Esophagus squamous epithelium (tissue), 5 donors: ENCODE measurements around the gene C10orf53. TPM values are rescaled to one million over a fixed set of nuclear protein-coding genes. Genes with fewer than 3 reads are reported as not detected.

Experiments used
- DNase-seq: peaks from one replicate; lab custom pipeline; 2025; lab: John Stamatoyannopoulos, UW
- H3K27ac ChIP-seq, 4 donors: fragments of 200-600 bp; sonication (generic); one replicate each; pipeline ENCODE4 v1.5.1; 2016 to 2019; ENCODE audit warnings: mild to moderate bottlenecking in 1 of 4
- H3K27me3 ChIP-seq, 4 donors: fragments of 200-600 bp; sonication (generic); 1 replicate in 3 of 4; 2 replicates in 1 of 4; pipeline versions ENCODE4 v1.5.1 to v1.6.0; 2017 to 2021; ENCODE audit warnings: antibody characterized with exemption in 1 of 4
- H3K36me3 ChIP-seq, 3 donors: fragments of 200-600 bp; sonication (generic); one replicate each; pipeline ENCODE4 v1.5.1; 2016 to 2019
- H3K4me1 ChIP-seq, 3 donors: fragments of 200-600 bp; sonication (generic); one replicate each; pipeline ENCODE4 v1.5.1; 2017 to 2019
- H3K4me3 ChIP-seq, 4 donors: fragments of 200-600 bp; sonication (generic); 1 replicate in 3 of 4; 2 replicates in 1 of 4; pipeline ENCODE4 v1.5.1; 2016 to 2019; ENCODE audit warnings: mild to moderate bottlenecking in 2 of 4, moderate library complexity in 1 of 4
- H3K9me3 ChIP-seq, 3 donors: fragments of 200-600 bp; sonication (generic); one replicate each; pipeline ENCODE4 v1.5.1; 2016 to 2019
- CTCF ChIP-seq, 6 experiments: fragments of 450-650 bp in 4 of 6; fragments of 200-600 bp in 2 of 6; sonication (generic) in 2 of 6; IDR thresholded peaks; one replicate each; pipeline ENCODE4 v1.5.1; 2016 to 2019; ENCODE audit warnings: antibody characterized with exemption in 6 of 6, mild to moderate bottlenecking in 4 of 6, moderate library complexity in 4 of 6
- POLR2A ChIP-seq, 4 donors: fragments of 450-650 bp; IDR thresholded peaks; one replicate each; pipeline ENCODE4 v1.6.1; 2017; ENCODE audit warnings: antibody characterized with exemption in 4 of 4, mild to moderate bottlenecking in 4 of 4, moderate library complexity in 3 of 4
- WGBS, 2 donors: methylation state at CpG; one replicate each; pipeline ENCODE4 v1.1.5; 2018; 5-methylcytosine and 5-hydroxymethylcytosine counted together
- intact Hi-C: fragments of 100-400 bp; cut with DNase I; formaldehyde crosslinking; loops from one replicate; pipeline ENCODE4 v1.15.0; 2022
- total RNA-seq, 4 donors: library from RNA; depleted of rRNA; stranded (reverse); fragments of >200 nt; gene quantifications; one replicate each; pipeline ENCODE4 v1.1.0, GENCODE V29; 2016
- donor health status: DM: yes; HTN: yes; CAD: no.

Gene C10orf53
- total RNA-seq, 4 donors from 2014 or later = not detected

GRCh38 chr10:49656845-49657493 lies 22.5 kb upstream of the C10orf53 start:
- Histone ChIP-seq H3K27ac (no peak overlapping the region), H3K9me3 (peaks cover 0 to 15% (median 0%) of the 10 kb centered on the region in 3 donors), H3K4me3 (no peak overlapping the region), H3K36me3 (no peaks in the 10 kb centered on the region), H3K4me1 (no peaks in the 10 kb centered on the region), H3K27me3 (peaks cover 0 to 13% (median 0%) of the 10 kb centered on the region in 4 donors)
- no peak for DNase-seq
- TF ChIP-seq POLR2A (IDR thresholded peaks at IDR 0.05) = no peak
- TF ChIP-seq CTCF (IDR thresholded peaks at IDR 0.05) = no peak
- 53 to 56% methylated on average over 9 of the region's 9 CpGs for WGBS, 2 donors
- intact Hi-C loops = no loop called here

GRCh38 chr10:49657606-49658005 lies 21.8 kb upstream of the C10orf53 start:
- no peak overlapping the region for H3K4me3 ChIP-seq
- peaks cover 0 to 15% (median 0%) of the 10 kb centered on the region in 3 donors for H3K9me3 ChIP-seq
- TF ChIP-seq POLR2A (IDR thresholded peaks at IDR 0.05) = no peak
- no peak for TF ChIP-seq CTCF (IDR thresholded peaks at IDR 0.05)
- WGBS, 2 donors = 77 to 79% methylated on average over 1 of the region's 1 CpG
- H3K36me3 ChIP-seq = no peaks in the 10 kb centered on the region
- no peak for DNase-seq
- intact Hi-C loops = no loop called here
- no peak overlapping the region for H3K27ac ChIP-seq
- H3K27me3 ChIP-seq = peaks cover 0 to 10% (median 0%) of the 10 kb centered on the region in 4 donors
- H3K4me1 ChIP-seq = no peaks in the 10 kb centered on the region

GRCh38 chr10:49661140-49661856 lies 18.2 kb upstream of the C10orf53 start:
- DNase-seq = no peak
- H3K4me3 ChIP-seq = no peak overlapping the region
- intact Hi-C loops = no loop called here
- no peaks in the 10 kb centered on the region for H3K4me1 ChIP-seq
- 36 to 44% methylated on average over 8 of the region's 8 CpGs for WGBS, 2 donors
- H3K27me3 ChIP-seq = peaks cover 0 to 3% (median 0%) of the 10 kb centered on the region in 4 donors
- TF ChIP-seq CTCF (IDR thresholded peaks at IDR 0.05) = no peak
- TF ChIP-seq POLR2A (IDR thresholded peaks at IDR 0.05) = no peak
- H3K9me3 ChIP-seq = peaks cover 0 to 15% (median 0%) of the 10 kb centered on the region in 3 donors
- H3K27ac ChIP-seq = no peak overlapping the region
- H3K36me3 ChIP-seq = no peaks in the 10 kb centered on the region

GRCh38 chr10:49662169-49662830 lies 17.2 kb upstream of the C10orf53 start:
- 80 to 94% methylated on average over 4 to 8 of the region's 15 CpGs for WGBS, 2 donors
- Histone ChIP-seq H3K27me3 (peaks cover 0 to 13% (median 0%) of the 10 kb centered on the region in 4 donors), H3K27ac (no peak overlapping the region), H3K4me3 (no peak overlapping the region), H3K9me3 (peaks cover 0 to 15% (median 0%) of the 10 kb centered on the region in 3 donors), H3K36me3 (no peaks in the 10 kb centered on the region), H3K4me1 (no peaks in the 10 kb centered on the region)
- no peak for TF ChIP-seq CTCF (IDR thresholded peaks at IDR 0.05)
- no peak for TF ChIP-seq POLR2A (IDR thresholded peaks at IDR 0.05)
- intact Hi-C loops = no loop called here
- DNase-seq = no peak

- no peak overlapping the region for H3K4me3 ChIP-seq
- 60 to 68% methylated on average over 6 of the region's 6 CpGs for WGBS, 2 donors
- H3K36me3 ChIP-seq = no peaks in the 10 kb centered on the region
- peaks cover 0 to 15% (median 0%) of the 10 kb centered on the region in 3 donors for H3K9me3 ChIP-seq
- no peaks in the 10 kb centered on the region for H3K4me1 ChIP-seq
- TF ChIP-seq CTCF (IDR thresholded peaks at IDR 0.05) = no peak
- no peak for TF ChIP-seq POLR2A (IDR thresholded peaks at IDR 0.05)
- peaks cover 0 to 14% (median 0%) of the 10 kb centered on the region in 4 donors for H3K27me3 ChIP-seq
- intact Hi-C loops = no loop called here
- no peak for DNase-seq
- H3K27ac ChIP-seq = no peak overlapping the region
Observed at GRCh38 chr10:49663596-49663995, 15.9 kb upstream of the C10orf53 start.
